Endothelial cell of umbilical vein (primary cell): ENCODE results near the gene OR13A1. TPM values are rescaled to one million over a fixed set of nuclear protein-coding genes. Genes with fewer than 3 reads are reported as not detected.

Experiments
- BruUV-seq: library from RNA; stranded (reverse); fragments of 400-500 nt; replicated peaks from 2 replicates; lab custom pipeline; 2021; lab: Mats Ljungman, UMichigan
- CTCF ChIA-PET: fragments of 300-600, 350-600 bp; sonication (Branson Sonifier 250); formaldehyde crosslinking; loops from one replicate; lab custom pipeline; 2021; ENCODE audit warnings: antibody characterized with exemption, inconsistent platforms; lab: Charles Lee
- POLR2A ChIA-PET: fragments of 300-600, 350-600 bp; sonication (Branson Sonifier 250); formaldehyde crosslinking; loops from one replicate; lab custom pipeline; 2021; ENCODE audit warnings: antibody characterized with exemption, inconsistent platforms; lab: Charles Lee
- DNase-seq: peaks from one replicate; pipeline ENCODE4 v3.0.0-alpha.2; 2011; ENCODE audit warnings: low read depth, low spot score
- FAIRE-seq: peaks from 2 replicates; lab custom pipeline; 2011; peaks lifted over from hg19 to GRCh38; lab: Jason Lieb, UNC
- H2AFZ ChIP-seq: 2 replicates; pipeline ENCODE4 v1.6.0; 2012; ENCODE audit warnings: low read depth, low read length, control low read depth, inconsistent platforms
- H3K27ac ChIP-seq: 2 replicates; pipeline ENCODE4 v1.5.1; 2011; ENCODE audit warnings: low read depth, mild to moderate bottlenecking, control low read depth, low read length, moderate library complexity; ENCODE audit not compliant: insufficient read depth
- H3K27me3 ChIP-seq, 2 experiments: 2 replicates each; pipeline versions ENCODE4 v1.6.0 to v1.6.1; 2011; ENCODE audit warnings: low read length in 2 of 2, mixed read lengths in 1 of 2; ENCODE audit not compliant: control insufficient read depth in 2 of 2, insufficient read depth in 2 of 2
- H3K36me3 ChIP-seq, 2 experiments: 2 replicates in 1 of 2; 3 replicates in 1 of 2; pipeline ENCODE4 v1.5.1; 2011; ENCODE audit warnings: low read length in 2 of 2, mild to moderate bottlenecking in 1 of 2, moderate library complexity in 1 of 2; ENCODE audit not compliant: control insufficient read depth in 2 of 2, insufficient read depth in 2 of 2; ENCODE audit errors: extremely low read depth in 1 of 2
- H3K4me1 ChIP-seq: 3 replicates; pipeline ENCODE4 v1.5.1; 2011; ENCODE audit warnings: mild to moderate bottlenecking, low read length; ENCODE audit not compliant: control insufficient read depth, insufficient read depth; ENCODE audit errors: extremely low read depth
- H3K4me2 ChIP-seq: 2 replicates; pipeline ENCODE4 v1.6.1; 2011; ENCODE audit warnings: low read length, control low read depth, mixed read lengths; ENCODE audit not compliant: insufficient read depth
- H3K4me3 ChIP-seq, 3 experiments: fragments of 200-600 bp in 1 of 3; sonication (generic), shearing (Covaris generic) in 1 of 3; replicated peaks in 1 of 3; 2 replicates each; pipeline ENCODE4 v1.5.1; 2011 to 2016; ENCODE audit warnings: control low read depth in 3 of 3, low read length in 3 of 3, mild to moderate bottlenecking in 2 of 3, inconsistent platforms in 1 of 3, low read depth in 1 of 3, moderate library complexity in 1 of 3; ENCODE audit not compliant: insufficient read depth in 1 of 3
- H3K79me2 ChIP-seq: 2 replicates; pipeline ENCODE4 v1.6.0; 2012; ENCODE audit warnings: low read length, inconsistent platforms; ENCODE audit not compliant: control insufficient read depth, insufficient read depth
- H3K9ac ChIP-seq: replicated peaks from 2 replicates; pipeline ENCODE3; 2011; ENCODE audit warnings: low read length, control low read depth; ENCODE audit not compliant: insufficient read depth; ENCODE audit errors: extremely low read depth
- H3K9me1 ChIP-seq: replicated peaks from 3 replicates; pipeline ENCODE4 v1.6.0; 2011; ENCODE audit warnings: mild to moderate bottlenecking, low read length; ENCODE audit not compliant: control insufficient read depth, insufficient read depth; ENCODE audit errors: extremely low read depth
- H3K9me3 ChIP-seq: replicated peaks from 2 replicates; pipeline ENCODE4 v1.5.1; 2012; ENCODE audit warnings: low read length, inconsistent platforms; ENCODE audit not compliant: control insufficient read depth, insufficient read depth
- H4K20me1 ChIP-seq: replicated peaks from 2 replicates; pipeline ENCODE3; 2011; ENCODE audit warnings: mild to moderate bottlenecking, low read length; ENCODE audit not compliant: control insufficient read depth, insufficient read depth; ENCODE audit errors: extremely low read depth
- EZH2 ChIP-seq: IDR thresholded peaks from 2 replicates; pipeline ENCODE4 v1.6.1; 2012; ENCODE audit warnings: borderline replicate concordance, low read depth, mild to moderate bottlenecking, moderate library complexity, low read length, inconsistent platforms; ENCODE audit not compliant: severe bottlenecking
- FOS ChIP-seq: IDR thresholded peaks from 2 replicates; pipeline ENCODE4 v1.6.1; 2011; ENCODE audit warnings: mild to moderate bottlenecking, low read length, moderate library complexity, borderline replicate concordance; ENCODE audit not compliant: insufficient read depth
- GATA2 ChIP-seq: IDR thresholded peaks from 2 replicates; pipeline ENCODE4 v1.7.0; 2011; ENCODE audit warnings: low read depth, mild to moderate bottlenecking, moderate library complexity, mixed read lengths, low read length; ENCODE audit not compliant: insufficient read length, insufficient read depth
- JUN ChIP-seq: IDR thresholded peaks from 2 replicates; pipeline ENCODE4 v1.6.1; 2011; ENCODE audit warnings: borderline replicate concordance, low read depth; ENCODE audit not compliant: insufficient read length, insufficient read depth
- MAX ChIP-seq: IDR thresholded peaks from 2 replicates; pipeline ENCODE4 v1.6.1; 2011; ENCODE audit not compliant: insufficient read depth, insufficient read length
- MYC ChIP-seq: IDR thresholded peaks from one replicate; pipeline ENCODE4 v1.6.1; 2011; ENCODE audit warnings: mild to moderate bottlenecking, low read depth, low read length
- POLR2A ChIP-seq: IDR thresholded peaks from 2 replicates; pipeline ENCODE4 v1.6.1; 2012; ENCODE audit warnings: low read depth, mild to moderate bottlenecking, control low read depth, low read length
- POLR2AphosphoS5 ChIP-seq: IDR thresholded peaks from 2 replicates; pipeline ENCODE4 v1.6.1; 2012; ENCODE audit warnings: low read depth, mild to moderate bottlenecking, control low read depth, low read length, moderate library complexity; ENCODE audit not compliant: insufficient read depth
- dilution Hi-C: fragments of 300-500 bp; cut with MboI; formaldehyde crosslinking; loops from one replicate; pipeline ENCODE4 v1.15.0; 2019; ENCODE audit warnings: low sequenced_read_pairs; ENCODE audit not compliant: extremely low pct_ligation_motif_present
- intact Hi-C: fragments of 100-400 bp; cut with micrococcal nuclease; formaldehyde crosslinking; loops from one replicate; pipeline ENCODE4 v1.10.0; 2022
- polyA plus RNA-seq, 4 experiments: library from polyadenylated mRNA; depleted of rRNA in 3 of 4; stranded (reverse) in 3 of 4; unstranded in 1 of 4; fragments of >200 nt; gene quantifications; 2 replicates each; pipeline versions ENCODE4 v1.2.1 to v1.2.3, GENCODE V29; 2011 to 2012; ENCODE audit warnings: missing spikeins in 1 of 4
- total RNA-seq: library from RNA; stranded (reverse); gene quantifications from 2 replicates; pipeline ENCODE4 v1.2.3, GENCODE V29; 2021
- TF ChIP-seq, protein P1 (sequence below), 2 donors: IDR thresholded peaks; 1 replicate in 1 of 2; 2 replicates in 1 of 2; pipeline ENCODE4 v1.5.1; 2011; ENCODE audit warnings: low read length in 2 of 2, mild to moderate bottlenecking in 2 of 2, moderate library complexity in 2 of 2, control low read depth in 1 of 2, inconsistent platforms in 1 of 2, low read depth in 1 of 2; ENCODE audit not compliant: insufficient read depth in 1 of 2; ENCODE audit errors: extremely low read depth in 1 of 2

The OR13A1 gene
- total and polyA plus RNA-seq, 2 donors (not counting 3 experiments of a cell fraction or from before 2014, with no cell fraction given): not detected

GRCh38 chr10:45325116-45325515 is 9.7 kb upstream of the OR13A1 start:
- no peaks in the 10 kb centered on the region for H4K20me1 ChIP-seq
- no TSS peak for BruUV-seq
- no peak overlapping the region for H3K4me2 ChIP-seq
- no peak overlapping the region for H2AFZ ChIP-seq
- ChIA-PET CTCF (interaction anchor here (0.7 to 1.8 kb wide), 3 partner anchors 35 to 83 kb away, joined by 3 to 7 read pairs (median 3); no protein-coding TSS in a partner anchor), POLR2A (no interaction called here)
- H3K9ac ChIP-seq: no peak overlapping the region
- H3K9me3 ChIP-seq: no peaks in the 10 kb centered on the region
- DNase-seq (no peak), FAIRE-seq (no peak)
- no peaks in the 10 kb centered on the region for H3K27me3 ChIP-seq
- H3K36me3 ChIP-seq: no peaks in the 10 kb centered on the region
- H3K79me2 ChIP-seq: no peaks in the 10 kb centered on the region
- intact Hi-C loops: no loop called here
- H3K4me1 ChIP-seq: no peaks in the 10 kb centered on the region
- H3K27ac ChIP-seq: no peak overlapping the region
- no peaks in the 10 kb centered on the region for H3K9me1 ChIP-seq
- dilution Hi-C loops: no loop called here
- TF ChIP-seq MYC (no peak), MAX (no peak), EZH2 (no peak), POLR2AphosphoS5 (no peak)
- H3K4me3 ChIP-seq: no peak overlapping the region

DNA sequence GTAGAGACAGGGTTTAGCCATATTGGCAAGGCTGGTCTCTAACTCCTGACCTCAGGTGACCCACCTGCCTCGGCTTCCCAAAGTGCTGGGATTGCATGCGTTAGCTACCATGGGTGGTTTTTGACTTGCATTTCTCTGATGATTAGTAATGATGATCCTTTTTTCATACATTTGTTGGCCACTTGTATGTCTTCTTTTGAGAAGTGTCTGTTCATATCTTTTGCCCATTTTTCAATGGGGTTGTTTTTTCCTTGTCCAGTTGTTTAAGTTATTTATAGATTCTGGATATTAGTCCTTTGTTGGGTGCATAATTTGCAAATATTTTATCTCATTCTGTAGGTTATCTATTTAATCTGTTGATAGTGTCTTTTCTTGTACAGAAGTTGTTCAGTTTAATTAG is 4.3 kb upstream of the OR13A1 start:
- no peaks in the 10 kb centered on the region for H3K4me1 ChIP-seq
- H3K9me1 ChIP-seq: no peaks in the 10 kb centered on the region
- ChIA-PET CTCF (no interaction called here), POLR2A (no interaction called here)
- DNase-seq (no peak), FAIRE-seq (no peak)
- no peaks in the 10 kb centered on the region for H3K79me2 ChIP-seq
- TF ChIP-seq, protein P1, sequence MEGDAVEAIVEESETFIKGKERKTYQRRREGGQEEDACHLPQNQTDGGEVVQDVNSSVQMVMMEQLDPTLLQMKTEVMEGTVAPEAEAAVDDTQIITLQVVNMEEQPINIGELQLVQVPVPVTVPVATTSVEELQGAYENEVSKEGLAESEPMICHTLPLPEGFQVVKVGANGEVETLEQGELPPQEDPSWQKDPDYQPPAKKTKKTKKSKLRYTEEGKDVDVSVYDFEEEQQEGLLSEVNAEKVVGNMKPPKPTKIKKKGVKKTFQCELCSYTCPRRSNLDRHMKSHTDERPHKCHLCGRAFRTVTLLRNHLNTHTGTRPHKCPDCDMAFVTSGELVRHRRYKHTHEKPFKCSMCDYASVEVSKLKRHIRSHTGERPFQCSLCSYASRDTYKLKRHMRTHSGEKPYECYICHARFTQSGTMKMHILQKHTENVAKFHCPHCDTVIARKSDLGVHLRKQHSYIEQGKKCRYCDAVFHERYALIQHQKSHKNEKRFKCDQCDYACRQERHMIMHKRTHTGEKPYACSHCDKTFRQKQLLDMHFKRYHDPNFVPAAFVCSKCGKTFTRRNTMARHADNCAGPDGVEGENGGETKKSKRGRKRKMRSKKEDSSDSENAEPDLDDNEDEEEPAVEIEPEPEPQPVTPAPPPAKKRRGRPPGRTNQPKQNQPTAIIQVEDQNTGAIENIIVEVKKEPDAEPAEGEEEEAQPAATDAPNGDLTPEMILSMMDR (IDR thresholded peaks at IDR 0.05; ENCODE audit: extremely low read depth in 1 of 2, insufficient read depth in 1 of 2, low read depth in 1 of 2, low read length in 2 of 2): no peak
- TF ChIP-seq POLR2A: no peak
- TF ChIP-seq MAX: no peak
- TF ChIP-seq FOS: no peak
- no peak for TF ChIP-seq POLR2AphosphoS5
- no peak for TF ChIP-seq EZH2
- no peak for TF ChIP-seq MYC
- TF ChIP-seq GATA2: no peak
- TF ChIP-seq JUN: no peak
- intact Hi-C loops: no loop called here
- no peak overlapping the region for H3K4me2 ChIP-seq
- H3K27me3 ChIP-seq: no peaks in the 10 kb centered on the region
- no peaks in the 10 kb centered on the region for H3K9me3 ChIP-seq
- no peak overlapping the region for H3K27ac ChIP-seq
- no peak overlapping the region for H3K9ac ChIP-seq
- dilution Hi-C loops: no loop called here
- no peaks in the 10 kb centered on the region for H4K20me1 ChIP-seq
- no peak overlapping the region for H3K4me3 ChIP-seq
- BruUV-seq: no TSS peak
- no peaks in the 10 kb centered on the region for H3K36me3 ChIP-seq
- H2AFZ ChIP-seq: no peak overlapping the region
